ENCODE measurements around the gene CCSAP. TPM values are rescaled to one million over a fixed set of nuclear protein-coding genes. Genes with fewer than 3 reads are reported as not detected.

Gene CCSAP
- total and polyA plus RNA-seq, 10 of the 15 experiments (the other 5 are each of a cell fraction or from before 2014, with no cell fraction given): 0.75 to 3.4 (median 2.8) TPM

DNA sequence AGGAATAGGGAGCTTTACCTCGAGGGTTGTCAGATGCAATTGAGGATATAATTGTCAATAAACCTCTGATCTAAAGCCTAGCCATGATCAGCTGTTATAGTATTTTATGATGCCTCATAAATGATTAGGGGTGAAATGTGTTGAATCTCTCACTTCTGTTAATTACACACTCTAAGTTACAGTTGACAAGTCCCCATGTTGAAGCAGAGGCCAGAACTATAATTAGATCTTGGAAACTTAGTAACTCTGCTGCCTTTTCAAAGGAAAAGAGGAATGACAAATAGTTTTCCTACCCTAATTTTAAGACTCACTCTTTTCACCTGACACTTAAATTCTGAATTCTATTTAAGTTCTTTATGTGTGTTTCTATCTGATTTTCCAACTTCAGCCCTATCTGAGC is 33.8 kb downstream of the CCSAP start:
- Histone ChIP-seq H3K4me1 (ENCODE audit: control insufficient read depth, insufficient read depth, low read length) (no peaks in the 10 kb centered on the region), H3K4me2 (ENCODE audit: control insufficient read depth, insufficient read depth) (no peak overlapping the region), H3K9ac (ENCODE audit: control insufficient read depth, insufficient read depth, low read length) (no peak overlapping the region), H3K4me3 (no peak overlapping the region), H3K9me3 (replicated peaks; ENCODE audit: control insufficient read depth, insufficient read depth, low read length) (no peaks in the 10 kb centered on the region), H3K27ac (ENCODE audit: control insufficient read depth, insufficient read depth) (no peak overlapping the region), H4K20me1 (ENCODE audit: control insufficient read depth, insufficient read depth) (no peaks in the 10 kb centered on the region), H3K79me2 (ENCODE audit: control insufficient read depth, insufficient read depth, low read length) (no peaks in the 10 kb centered on the region), H3K27me3 (replicated peaks in 1 of 2; ENCODE audit: control insufficient read depth in 2 of 2, insufficient read depth in 2 of 2, low read length in 1 of 2) (no peaks in the 10 kb centered on the region), H2AFZ (ENCODE audit: control insufficient read depth, low read depth, low read length) (no peak overlapping the region), H3K36me3 (ENCODE audit: control insufficient read depth in 2 of 2, insufficient read depth in 2 of 2, low read length in 1 of 2) (peaks cover 0 to 2% of the 10 kb centered on the region in 2 experiments; a peak in 3 of 4 replicates)
- WGBS (ENCODE audit: insufficient coverage, insufficient replicate concordance, low lambda C conversion rate, missing lambda C conversion rate): 93% methylated on average over 1 of the region's 1 CpG
- POLR2A ChIA-PET: no interaction called here
- TF ChIP-seq PAX5 (IDR thresholded peaks at IDR 0.05; ENCODE audit: borderline replicate concordance, low read depth, low read length) (no peak), FOS (IDR thresholded peaks at IDR 0.05; ENCODE audit: borderline replicate concordance, extremely low read depth, insufficient read length) (no peak), CBFB (IDR thresholded peaks at IDR 0.05; ENCODE audit: low read depth) (no peak), CREM (IDR thresholded peaks at IDR 0.05; ENCODE audit: low read depth) (no peak), BHLHE40 (IDR thresholded peaks at IDR 0.05; ENCODE audit: borderline replicate concordance in 1 of 2, low read depth in 2 of 2, low read length in 1 of 2) (no peak), CHD4 (IDR thresholded peaks at IDR 0.05) (no peak), JUNB (IDR thresholded peaks at IDR 0.05) (no peak), SPI1 (IDR thresholded peaks at IDR 0.05; ENCODE audit: borderline replicate concordance, insufficient read depth, low read depth, low read length) (no peak), BRCA1 (IDR thresholded peaks at IDR 0.05; ENCODE audit: low read depth, low read length) (no peak), SMARCA5 (IDR thresholded peaks at IDR 0.05) (no peak), SMC3 (IDR thresholded peaks at IDR 0.05; ENCODE audit: borderline replicate concordance, low read length) (no peak), BACH1 (IDR thresholded peaks at IDR 0.05; ENCODE audit: borderline replicate concordance) (no peak)
- TF ChIP-seq, protein P1, sequence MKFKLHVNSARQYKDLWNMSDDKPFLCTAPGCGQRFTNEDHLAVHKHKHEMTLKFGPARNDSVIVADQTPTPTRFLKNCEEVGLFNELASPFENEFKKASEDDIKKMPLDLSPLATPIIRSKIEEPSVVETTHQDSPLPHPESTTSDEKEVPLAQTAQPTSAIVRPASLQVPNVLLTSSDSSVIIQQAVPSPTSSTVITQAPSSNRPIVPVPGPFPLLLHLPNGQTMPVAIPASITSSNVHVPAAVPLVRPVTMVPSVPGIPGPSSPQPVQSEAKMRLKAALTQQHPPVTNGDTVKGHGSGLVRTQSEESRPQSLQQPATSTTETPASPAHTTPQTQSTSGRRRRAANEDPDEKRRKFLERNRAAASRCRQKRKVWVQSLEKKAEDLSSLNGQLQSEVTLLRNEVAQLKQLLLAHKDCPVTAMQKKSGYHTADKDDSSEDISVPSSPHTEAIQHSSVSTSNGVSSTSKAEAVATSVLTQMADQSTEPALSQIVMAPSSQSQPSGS (IDR thresholded peaks at IDR 0.05; ENCODE audit: low read length): no peak
- TF ChIP-seq, protein P2, sequence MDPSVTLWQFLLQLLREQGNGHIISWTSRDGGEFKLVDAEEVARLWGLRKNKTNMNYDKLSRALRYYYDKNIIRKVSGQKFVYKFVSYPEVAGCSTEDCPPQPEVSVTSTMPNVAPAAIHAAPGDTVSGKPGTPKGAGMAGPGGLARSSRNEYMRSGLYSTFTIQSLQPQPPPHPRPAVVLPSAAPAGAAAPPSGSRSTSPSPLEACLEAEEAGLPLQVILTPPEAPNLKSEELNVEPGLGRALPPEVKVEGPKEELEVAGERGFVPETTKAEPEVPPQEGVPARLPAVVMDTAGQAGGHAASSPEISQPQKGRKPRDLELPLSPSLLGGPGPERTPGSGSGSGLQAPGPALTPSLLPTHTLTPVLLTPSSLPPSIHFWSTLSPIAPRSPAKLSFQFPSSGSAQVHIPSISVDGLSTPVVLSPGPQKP (IDR thresholded peaks at IDR 0.05; ENCODE audit: low read depth, low read length): no peak
- TF ChIP-seq, protein P3, sequence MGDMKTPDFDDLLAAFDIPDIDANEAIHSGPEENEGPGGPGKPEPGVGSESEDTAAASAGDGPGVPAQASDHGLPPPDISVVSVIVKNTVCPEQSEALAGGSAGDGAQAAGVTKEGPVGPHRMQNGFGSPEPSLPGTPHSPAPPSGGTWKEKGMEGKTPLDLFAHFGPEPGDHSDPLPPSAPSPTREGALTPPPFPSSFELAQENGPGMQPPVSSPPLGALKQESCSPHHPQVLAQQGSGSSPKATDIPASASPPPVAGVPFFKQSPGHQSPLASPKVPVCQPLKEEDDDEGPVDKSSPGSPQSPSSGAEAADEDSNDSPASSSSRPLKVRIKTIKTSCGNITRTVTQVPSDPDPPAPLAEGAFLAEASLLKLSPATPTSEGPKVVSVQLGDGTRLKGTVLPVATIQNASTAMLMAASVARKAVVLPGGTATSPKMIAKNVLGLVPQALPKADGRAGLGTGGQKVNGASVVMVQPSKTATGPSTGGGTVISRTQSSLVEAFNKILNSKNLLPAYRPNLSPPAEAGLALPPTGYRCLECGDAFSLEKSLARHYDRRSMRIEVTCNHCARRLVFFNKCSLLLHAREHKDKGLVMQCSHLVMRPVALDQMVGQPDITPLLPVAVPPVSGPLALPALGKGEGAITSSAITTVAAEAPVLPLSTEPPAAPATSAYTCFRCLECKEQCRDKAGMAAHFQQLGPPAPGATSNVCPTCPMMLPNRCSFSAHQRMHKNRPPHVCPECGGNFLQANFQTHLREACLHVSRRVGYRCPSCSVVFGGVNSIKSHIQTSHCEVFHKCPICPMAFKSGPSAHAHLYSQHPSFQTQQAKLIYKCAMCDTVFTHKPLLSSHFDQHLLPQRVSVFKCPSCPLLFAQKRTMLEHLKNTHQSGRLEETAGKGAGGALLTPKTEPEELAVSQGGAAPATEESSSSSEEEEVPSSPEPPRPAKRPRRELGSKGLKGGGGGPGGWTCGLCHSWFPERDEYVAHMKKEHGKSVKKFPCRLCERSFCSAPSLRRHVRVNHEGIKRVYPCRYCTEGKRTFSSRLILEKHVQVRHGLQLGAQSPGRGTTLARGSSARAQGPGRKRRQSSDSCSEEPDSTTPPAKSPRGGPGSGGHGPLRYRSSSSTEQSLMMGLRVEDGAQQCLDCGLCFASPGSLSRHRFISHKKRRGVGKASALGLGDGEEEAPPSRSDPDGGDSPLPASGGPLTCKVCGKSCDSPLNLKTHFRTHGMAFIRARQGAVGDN (IDR thresholded peaks at IDR 0.05): no peak
- RAD21 ChIA-PET (ENCODE audit: unreplicated experiment): no interaction called here
- intact Hi-C loops (cut with micrococcal nuclease; ENCODE audit: unreplicated experiment): no loop called here
- FAIRE-seq (peak; percentile 31), ATAC-seq (no peak), DNase-seq (ENCODE audit: low read depth, low spot score) (no peak)
- CTCF ChIA-PET: no interaction called here
- SMC1A ChIA-PET (ENCODE audit: uncharacterized antibody, unreplicated experiment): no interaction called here
- in situ Hi-C loops (cut with MboI): no loop called here
- BruUV-seq (replicated peaks): no TSS peak

Data from GM12878 (cell line).